ENCODE measurements around the gene STK4.

GRCh38 chr20:45036044-45036755 lies 69.9 kb downstream of the STK4 start:
- TF ChIP-seq CTCF (IDR thresholded peaks at IDR 0.05) (no peak), POLR2A (IDR thresholded peaks at IDR 0.05) (no peak)

Data from adrenal gland (tissue), 5 donors.